GM12801 (cell line): ENCODE measurements around the gene ATF5.

Experiments
- CTCF ChIP-seq: IDR thresholded peaks from one replicate; pipeline ENCODE4 v1.5.1; 2011; ENCODE audit warnings: control low read depth; ENCODE audit not compliant: insufficient read length; ENCODE audit errors: extremely low read depth

Gene ATF5, protein sequence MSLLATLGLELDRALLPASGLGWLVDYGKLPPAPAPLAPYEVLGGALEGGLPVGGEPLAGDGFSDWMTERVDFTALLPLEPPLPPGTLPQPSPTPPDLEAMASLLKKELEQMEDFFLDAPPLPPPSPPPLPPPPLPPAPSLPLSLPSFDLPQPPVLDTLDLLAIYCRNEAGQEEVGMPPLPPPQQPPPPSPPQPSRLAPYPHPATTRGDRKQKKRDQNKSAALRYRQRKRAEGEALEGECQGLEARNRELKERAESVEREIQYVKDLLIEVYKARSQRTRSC

DNA sequence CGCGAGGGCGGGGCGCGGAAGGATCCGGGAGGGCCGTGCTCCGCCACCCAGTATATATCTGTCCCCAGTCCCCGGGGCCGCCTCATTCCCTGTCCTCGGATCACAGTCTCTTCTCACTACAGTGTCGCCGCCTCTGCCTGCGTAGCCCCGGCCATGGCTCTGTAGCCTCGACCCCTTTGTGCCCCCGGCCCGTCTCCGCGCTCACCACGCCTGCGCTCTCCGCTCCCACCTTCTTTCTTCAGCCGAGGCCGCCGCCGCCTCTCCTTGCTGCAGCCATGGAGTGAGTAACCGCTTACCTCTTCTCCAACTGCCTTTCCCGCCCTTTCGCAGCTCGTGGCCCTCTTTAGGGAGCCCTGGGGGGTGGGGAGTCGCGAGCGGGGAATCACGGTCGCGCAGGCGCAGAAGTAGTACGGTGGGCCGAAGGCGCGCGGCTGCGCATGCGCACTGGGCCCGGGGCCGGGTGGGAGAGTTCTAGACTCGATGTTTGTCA lies at the start of gene ATF5, which contains the start of gene NUP62:
Gene ATF5 (plus strand): TSS at position 85 of the 490 bp plus-strand sequence. CDS start 1,646 bp downstream, outside the sequence.
Gene NUP62 (minus strand): TSS at position 384 of the 490 bp plus-strand sequence. CDS start 19,697 bp downstream, outside the sequence.
- no peak for TF ChIP-seq CTCF

- TF ChIP-seq CTCF, result no peak
These were observed 49.6 kb upstream of the ATF5 start for GRCh38 chr19:49879243-49879963.

DNA sequence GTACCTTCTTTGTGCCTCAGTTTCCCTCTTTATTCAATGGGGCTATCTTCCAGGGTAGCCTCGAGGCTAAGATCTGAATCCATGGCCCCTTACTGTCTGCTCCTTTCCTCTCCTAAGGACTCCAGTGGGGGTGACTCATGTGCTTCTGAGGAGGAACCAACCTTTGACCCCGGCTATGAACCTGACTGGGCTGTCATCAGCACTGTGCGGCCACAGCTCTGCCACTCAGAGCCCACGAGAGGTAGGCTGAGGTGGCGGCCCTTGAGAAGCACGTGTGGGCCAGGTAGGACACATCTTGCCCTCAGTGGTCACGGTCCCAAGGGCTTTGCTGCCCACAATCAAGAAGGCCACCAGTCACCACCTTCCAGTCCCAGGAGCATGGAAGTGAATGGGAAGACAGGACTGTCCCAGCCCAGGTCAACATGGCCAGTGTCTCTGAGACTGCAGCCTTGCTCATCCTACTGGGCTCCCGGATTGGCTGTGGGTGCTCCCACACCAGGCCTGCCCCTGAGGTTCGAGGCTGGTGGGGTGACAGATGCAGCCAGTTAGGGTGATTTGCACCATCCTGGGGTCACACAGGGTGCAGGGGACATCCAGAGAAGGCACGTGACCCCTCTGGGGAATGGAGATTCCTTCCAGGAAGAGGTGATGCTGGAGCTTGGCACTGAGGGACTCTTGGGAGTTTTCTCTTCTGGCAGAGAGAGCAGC lies 48.7 kb upstream of the ATF5 start:
- no peak for TF ChIP-seq CTCF

DNA sequence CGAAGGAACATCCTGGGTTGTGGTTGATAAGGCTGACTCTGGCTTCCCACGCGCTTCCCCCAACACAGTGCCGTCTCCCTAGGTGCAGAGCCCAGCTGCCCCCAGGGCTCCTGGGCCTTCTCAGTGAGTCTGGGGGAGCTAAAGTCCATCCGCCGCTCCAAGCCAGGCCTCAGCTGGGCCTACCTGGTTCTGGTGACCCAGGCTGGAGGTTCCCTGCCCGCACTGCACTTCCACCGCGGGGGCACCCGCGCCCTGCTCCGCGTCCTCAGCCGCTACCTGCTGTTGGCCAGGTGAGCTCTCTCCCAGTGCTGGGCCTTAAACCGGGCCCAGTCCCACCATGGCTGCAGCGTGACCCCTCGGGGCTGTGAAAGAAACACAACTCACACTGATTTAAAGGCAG lies 47.8 kb upstream of the ATF5 start:
- no peak for TF ChIP-seq CTCF

DNA sequence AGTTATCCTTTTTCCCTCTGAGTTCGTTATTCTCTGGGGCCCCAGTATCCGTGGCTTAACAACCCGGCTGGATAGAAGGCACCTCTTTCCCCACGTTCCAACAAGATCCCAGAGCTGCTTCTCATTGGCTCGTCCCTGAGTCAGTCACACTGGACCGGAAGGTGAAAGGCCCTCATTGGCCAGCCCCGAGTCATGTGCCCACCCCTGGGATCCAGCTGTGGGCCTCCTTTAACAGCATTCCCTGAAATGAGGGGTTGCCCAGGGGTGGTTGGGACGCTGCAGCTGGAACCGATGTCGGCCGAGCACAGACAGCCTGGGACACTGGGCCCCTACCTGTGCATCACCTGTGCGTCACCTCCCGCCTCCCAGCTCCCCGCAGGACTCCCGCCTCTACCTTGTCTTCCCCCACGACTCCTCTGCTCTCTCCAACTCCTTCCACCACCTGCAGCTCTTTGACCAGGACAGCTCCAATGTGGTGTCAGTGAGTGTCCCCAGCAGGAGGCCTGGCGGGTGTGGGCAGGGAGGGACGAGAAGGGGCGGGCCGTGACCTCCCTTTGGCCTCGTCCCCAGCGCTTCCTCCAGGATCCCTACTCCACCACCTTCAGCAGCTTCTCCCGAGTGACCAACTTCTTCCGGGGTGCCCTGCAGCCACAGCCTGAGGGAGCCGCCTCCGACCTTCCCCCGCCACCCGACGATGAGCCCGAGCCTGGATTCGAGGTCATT lies 47.2 kb upstream of the ATF5 start:
- no peak for TF ChIP-seq CTCF

- no peak for TF ChIP-seq CTCF
These were observed 46.4 kb upstream of the ATF5 start for GRCh38 chr19:49882643-49883042.
